NCI-H2196 treated with DMSO at 0.1 percent for 48 hours (cell line): ENCODE measurements around the gene TLR2.
"Not testable (repeated sequence)": the region's sequence is repeated elsewhere in the genome, so short reads cannot be mapped to it uniquely, and the experiment has no call there.

ENCODE experiments used
- DNase-seq: peaks from one replicate; lab custom pipeline; 2025; ENCODE audit not compliant: unreplicated experiment; lab: John Stamatoyannopoulos, UW

Gene TLR2

DNA sequence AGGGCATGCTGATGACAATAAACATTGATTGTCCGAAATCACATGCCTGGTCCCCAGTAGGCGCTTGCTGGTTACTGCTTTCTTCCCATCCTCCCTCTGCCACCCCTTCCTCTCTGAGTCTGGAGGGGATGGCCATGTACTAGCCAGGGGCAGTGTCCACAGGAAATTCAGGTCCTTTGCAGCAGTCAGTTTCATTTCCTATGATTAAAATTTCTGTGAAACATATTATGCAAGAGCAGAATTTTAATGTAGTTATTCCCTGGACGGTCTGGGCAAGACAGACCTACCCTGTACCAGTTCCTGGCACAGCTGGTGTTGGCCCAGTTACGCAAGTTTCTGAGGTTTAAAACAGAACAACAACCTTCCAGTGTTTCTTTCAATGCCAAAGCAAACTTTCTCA is 28.2 kb upstream of the TLR2 start:
- no peak for DNase-seq

DNA sequence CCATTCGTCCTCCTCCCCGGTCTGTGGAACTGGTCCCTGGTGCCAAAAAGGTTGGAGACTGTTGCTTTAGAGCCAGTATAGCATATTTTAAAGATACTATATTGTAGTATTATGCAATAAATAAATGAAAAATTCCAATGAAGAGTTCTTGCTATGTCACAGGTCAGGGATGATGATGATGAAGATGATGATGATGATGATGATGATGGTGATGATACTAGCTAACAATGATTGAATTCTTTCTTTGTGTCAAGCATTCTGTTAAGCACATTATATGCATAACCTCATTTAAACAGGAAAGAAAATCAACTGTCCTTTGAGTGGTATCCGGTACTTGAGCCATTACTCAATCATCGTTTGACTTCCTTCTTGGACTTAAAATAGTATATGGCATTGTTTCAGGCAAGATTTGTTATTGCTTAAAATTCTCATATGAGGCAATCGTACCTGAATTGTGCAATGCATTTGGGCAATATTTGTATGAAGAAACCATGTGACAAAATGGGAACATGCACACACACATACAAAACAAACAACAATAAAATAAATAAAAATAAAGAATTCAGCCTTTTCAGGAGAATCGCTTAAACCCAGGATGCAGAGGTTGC is 22.8 kb upstream of the TLR2 start:
- DNase-seq, result no peak

DNA sequence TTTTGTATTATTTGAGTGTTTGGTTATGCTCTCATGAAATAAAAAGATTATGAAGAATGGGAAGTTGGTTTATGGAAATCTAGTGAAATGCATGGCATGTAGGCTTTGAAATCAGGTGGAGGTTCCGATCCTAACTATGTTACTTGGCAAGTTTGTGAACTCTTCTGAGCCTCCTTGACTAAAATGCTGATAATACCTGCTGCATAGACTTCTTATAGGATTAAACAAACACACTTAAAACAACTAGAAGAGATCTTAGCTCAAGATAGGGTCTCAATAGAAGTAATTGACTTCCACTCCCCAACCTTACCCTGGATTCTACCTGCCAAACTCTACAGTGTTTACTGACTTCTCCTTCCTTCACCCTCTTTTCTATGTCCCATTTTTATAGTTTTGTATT is 22.2 kb upstream of the TLR2 start:
- DNase-seq, result no peak

DNA sequence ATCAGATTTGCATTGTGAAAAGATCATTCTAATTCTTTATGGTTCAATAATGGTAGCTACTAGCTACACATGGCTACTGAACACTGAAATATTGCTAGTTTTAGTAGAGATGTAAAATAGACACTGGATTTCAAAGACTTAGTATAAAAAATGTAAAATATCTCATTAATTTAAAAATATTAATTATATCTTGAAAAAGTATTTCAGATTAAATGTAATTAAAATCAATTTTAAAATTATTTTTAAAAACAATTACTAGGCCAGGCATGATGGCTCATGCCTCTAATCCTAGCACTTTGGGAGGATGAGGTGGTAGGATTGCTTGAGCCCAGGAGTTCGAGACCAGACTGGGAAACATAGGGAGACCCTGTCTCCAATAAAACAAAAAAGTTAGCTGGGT is 20.4 kb upstream of the TLR2 start:
- DNase-seq, result no peak

DNA sequence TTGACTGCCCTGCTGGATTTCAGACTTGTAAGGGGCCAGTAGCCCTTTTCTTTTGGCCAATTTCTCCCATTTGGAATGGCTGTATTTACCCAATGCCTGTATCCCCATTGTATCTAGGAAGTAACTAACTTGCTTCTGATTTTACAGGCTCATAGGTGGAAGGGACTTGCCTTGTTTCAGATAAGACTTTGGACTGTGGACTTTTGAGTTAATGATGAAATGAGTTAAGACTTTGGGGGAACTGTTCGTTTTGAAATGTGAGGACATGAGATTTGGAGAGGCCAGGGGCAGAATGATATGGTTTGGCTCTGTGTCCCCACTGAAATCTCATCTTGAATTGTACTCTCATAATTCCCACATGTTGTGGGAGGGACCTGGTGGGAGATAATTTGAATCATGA is 17.6 kb upstream of the TLR2 start:
- DNase-seq, result not testable (repeated sequence)

DNA sequence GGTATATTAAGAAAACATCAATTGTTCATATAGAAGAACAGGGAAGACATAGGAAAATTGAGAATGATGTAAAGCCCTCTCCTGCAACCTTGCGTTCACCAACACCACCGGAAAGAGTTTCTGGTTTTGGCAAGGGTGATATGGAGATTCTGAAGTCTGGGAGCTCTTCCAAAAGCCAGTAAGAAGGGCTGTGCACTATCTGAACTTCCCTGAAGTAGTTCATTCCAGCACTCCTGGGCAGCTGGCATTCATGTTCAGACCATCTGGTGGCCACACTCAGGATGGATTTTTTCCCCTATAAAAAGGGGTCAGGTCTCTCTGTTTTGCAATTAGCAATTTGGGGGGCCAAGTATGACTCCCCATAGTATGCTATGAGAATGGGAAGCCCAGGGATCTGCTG is 15.4 kb upstream of the TLR2 start:
- no peak for DNase-seq

DNA sequence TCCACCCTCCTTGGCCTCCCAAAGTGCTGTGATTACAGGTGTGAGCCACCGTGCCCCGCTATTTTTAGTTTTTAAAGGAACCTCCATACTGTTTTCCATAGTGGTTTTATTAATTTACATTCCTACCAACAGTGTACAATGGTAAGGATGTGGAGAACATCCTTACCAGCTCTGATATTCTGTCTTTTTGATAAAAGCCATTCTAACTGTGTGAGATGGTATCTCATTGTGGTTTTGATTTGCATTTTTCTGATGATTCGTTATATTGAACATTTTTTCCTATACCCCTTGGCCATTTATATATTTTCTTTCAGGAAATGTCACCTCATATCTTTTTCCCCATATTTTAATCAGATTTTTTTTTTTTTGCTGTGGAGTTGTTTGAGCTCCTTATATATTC is 14.2 kb upstream of the TLR2 start:
- DNase-seq, result no peak

DNA sequence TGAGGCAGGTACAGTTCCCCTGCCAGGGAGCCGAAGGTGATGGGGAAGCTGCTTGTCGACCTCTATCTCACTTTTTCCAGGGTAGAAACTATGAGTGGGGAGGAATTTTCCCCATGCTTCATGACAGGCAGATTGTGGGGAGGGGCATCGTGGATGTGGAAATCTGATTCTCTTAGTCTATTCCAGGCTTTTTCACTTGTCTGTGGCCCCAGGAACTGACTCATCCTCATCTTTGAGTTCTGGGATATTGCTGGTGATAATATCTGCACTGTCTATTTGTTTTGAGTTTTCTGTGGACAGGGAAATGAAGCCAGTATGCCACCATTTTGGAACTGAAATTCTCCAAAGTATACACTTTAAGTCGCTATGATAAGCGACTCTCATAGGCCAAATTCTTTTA is 7.6 kb upstream of the TLR2 start:
- no peak for DNase-seq

DNA sequence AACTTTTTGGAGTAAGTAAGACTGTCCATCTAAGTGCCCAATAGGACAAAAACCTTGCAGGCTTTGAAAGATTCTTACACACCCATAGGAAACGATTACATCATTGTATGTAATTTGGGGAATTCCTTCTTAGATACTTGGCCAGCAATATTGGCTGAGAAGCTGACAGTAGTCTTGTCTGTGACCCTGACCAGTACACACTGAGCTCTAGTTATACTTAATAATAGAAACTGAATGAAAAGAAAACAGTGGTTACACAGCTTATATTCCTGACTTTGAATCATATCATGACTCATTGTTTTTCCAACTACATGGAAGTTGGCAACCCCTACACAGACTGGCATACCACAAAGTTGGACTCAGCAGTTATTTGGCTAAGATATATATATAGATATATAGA is 7.1 kb upstream of the TLR2 start:
- DNase-seq, result no peak

DNA sequence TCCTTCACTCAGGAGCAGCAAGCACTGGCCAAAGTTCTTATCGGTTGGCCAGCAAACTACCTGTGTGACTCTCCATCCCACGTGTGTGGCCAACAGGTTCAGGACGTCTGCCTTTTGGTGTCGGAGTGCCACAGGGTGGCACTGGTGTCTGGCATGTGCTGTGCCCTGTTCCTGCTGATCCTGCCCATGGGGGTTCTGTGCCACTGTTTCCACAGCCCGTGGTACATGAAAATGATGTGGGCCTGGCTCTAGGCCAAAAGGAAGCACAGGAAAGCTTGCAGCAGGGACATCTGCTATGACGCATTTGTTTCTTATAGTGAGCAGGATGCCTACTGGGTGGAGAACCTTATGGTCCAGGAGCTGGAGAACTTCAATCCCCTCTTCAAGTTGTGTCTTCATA is 4.6 kb upstream of the TLR2 start:
- no peak for DNase-seq

DNA sequence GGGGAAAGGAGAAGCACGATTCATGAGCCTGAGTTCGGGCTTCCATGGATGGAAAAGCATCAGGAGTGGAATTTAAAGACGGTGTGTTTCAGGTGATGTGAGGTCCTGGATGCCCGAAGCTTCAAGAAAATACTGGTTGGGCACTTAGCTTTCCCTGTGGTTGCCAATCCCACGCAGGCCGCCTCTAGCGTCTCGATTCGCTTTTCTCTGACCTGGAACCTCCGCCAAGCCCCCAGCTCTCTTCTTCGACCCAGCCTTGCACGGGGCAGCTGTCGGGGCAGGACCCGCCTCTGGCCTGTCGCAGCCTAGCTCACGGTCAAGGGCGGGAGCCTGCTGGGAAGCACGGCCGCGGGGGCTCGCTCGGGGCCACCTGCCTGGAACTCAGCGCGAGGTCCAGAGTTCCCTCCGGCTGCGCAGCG is 308 bp upstream of the TLR2 start:
- no peak for DNase-seq

DNA sequence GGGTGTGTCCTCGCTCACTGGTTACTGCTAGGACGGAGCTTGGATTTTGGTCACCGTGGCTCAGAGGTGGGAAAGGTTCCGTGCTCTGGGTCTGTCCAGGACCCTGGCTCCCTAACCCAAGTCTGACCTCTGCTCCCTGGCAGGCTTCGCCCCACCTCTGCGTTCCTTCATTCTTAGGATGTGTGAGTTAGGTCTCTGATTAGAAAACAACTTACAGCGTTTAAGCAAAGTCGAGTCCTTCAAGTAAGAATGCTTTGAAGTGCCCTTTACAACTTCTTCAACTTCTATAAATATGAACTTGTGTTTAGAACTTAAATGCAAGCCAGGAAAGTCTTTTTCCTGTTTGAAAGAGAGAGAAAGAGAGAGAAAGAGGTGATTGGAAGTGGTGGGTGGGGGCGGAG is 891 bp downstream of the TLR2 start:
- no peak for DNase-seq

DNA sequence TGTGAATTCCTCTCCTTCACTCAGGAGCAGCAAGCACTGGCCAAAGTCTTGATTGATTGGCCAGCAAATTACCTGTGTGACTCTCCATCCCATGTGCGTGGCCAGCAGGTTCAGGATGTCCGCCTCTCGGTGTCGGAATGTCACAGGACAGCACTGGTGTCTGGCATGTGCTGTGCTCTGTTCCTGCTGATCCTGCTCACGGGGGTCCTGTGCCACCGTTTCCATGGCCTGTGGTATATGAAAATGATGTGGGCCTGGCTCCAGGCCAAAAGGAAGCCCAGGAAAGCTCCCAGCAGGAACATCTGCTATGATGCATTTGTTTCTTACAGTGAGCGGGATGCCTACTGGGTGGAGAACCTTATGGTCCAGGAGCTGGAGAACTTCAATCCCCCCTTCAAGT is 20.4 kb downstream of the TLR2 start:
- no peak for DNase-seq

DNA sequence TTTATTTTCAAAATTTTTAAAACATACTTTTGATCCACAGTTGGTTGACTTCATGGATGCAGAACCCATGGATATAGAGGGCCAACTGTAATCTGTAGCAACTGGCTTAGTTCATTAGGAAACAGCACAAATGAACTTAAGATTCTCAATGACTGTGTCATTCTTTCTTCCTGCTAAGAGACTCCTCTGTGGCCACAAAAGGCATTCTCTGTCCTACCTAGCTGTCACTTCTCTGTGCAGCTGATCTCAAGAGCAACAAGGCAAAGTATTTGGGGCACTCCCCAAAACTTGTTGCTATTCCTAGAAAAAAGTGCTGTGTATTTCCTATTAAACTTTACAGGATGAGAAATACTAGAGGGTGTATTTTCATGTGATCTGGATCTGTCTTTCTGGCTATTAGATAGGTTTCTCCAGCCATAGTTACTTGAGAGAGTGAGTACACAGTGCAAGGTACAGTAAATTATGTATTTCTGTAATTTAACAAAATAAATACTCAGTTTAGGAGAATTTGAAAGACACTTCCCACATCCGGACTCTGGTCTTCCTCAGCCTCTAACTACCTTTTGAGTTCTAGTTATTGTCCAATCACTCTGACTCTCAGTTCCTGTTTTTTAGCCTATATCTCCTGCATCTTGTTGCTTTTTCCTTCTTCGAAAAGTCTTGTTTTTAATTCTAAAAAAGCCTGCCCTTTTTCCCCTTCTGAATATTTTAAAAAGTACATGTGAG is 21.8 kb downstream of the TLR2 start:
- no peak for DNase-seq

DNA sequence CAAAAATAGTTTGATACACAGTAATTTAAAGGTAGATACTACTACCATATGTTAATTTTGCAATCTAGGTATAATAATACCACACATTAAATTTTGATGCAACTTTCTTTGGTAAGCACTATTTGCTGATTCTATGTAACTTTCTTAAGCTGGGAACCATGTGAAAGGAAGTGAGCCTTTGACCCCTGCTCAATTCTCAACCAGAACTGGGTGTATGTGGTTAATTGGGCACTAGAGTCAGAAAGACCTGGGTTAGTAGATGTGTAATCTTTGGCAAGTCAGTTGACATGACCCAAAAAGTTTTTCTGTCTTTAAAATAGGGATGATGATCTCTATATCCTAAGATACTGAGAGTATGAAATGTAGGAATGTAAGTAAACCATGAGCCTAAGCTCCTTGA is 22.4 kb downstream of the TLR2 start:
- no peak for DNase-seq

DNA sequence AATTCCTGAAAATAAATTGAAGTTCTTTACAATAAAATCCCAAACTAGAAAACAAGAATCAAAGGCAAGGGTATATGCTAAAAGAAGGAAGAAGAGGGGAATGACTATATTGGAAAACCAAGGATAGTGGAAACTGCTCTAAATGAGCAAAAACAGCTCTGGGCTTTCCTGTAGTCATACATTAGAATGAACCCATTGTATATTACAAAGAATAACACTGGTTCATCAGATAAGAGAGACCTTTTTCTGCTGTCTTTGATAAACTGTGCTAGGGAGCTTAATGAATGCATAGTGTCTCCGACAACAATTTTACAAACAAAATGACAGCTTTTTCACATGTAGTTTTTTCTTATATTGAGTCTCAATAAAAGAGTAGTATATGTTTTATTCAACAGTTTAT is 26.6 kb downstream of the TLR2 start:
- no peak for DNase-seq

DNA sequence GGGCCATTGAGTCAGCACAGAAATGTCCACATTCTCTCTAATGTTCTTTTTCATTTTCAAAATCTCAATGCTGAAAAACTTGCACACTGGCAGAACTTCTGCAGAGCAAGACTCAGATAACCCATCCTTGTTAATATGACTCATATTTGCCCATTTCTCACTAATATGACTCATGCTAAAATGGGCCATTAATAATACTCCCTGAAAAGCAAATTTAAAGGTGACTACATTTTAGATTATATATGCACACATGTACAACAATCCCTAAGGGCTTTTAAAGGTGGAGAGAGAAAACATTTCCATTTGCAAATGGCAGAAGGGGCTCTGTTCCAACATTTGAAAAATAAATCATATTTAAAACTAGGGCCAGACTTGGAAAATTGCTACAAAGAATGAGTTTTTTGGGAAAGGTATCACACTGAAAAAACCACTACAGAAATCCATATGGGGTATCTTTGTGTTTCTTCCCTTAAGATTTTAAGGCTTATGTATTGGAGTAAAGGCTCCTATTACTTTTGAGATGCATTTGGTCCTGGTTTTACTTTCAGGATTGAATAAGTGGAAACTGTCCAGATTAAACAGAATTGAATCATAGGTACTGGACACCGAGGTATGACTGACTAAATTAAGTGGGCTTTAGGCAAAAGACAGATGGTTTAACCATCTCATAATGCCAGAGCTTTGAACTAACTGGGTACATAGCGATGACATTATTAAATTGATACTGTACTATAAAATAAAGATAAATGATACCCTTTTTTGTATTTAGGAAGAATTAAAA is 30.0 kb downstream of the TLR2 start:
- DNase-seq, result no peak

DNA sequence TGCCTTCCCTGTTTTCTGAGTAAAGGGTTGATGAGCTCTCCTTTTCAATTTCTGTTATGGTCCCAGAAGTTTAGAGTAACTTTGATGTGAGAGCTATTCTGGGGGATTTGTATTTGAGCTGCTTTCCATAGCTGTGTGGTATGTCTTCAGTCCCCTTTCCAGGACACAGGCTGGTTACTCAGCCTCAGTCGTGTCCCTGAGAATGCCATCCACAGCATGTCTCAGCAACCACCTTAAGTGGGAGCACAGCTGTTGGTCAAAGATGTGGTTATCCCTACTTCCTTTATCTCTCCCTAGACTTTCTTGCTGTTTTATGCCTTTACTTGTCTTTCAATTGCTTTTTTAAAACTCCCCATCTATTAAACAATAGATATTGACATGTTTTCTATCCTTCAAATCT is 38.0 kb downstream of the TLR2 start:
- DNase-seq, result no peak

DNA sequence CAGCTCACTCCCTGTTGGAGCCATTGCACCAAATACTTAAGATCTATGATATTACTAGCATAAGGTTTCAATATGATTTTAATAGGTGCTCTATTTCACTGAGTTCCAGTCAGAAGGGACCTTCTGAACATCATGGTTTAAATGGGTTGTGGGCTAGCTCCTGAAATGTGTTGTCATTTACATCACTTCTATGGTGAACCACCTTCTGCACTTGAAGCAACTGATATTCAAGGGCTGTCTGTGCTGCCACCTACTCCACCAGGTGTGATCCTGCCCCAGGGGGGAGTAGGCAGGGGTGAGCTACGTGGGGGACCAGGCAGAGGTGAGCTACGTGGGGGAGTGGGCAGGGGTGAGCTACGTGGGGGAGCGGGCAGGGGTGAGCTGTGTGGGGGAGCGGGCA is 40.5 kb downstream of the TLR2 start:
- no peak for DNase-seq

DNA sequence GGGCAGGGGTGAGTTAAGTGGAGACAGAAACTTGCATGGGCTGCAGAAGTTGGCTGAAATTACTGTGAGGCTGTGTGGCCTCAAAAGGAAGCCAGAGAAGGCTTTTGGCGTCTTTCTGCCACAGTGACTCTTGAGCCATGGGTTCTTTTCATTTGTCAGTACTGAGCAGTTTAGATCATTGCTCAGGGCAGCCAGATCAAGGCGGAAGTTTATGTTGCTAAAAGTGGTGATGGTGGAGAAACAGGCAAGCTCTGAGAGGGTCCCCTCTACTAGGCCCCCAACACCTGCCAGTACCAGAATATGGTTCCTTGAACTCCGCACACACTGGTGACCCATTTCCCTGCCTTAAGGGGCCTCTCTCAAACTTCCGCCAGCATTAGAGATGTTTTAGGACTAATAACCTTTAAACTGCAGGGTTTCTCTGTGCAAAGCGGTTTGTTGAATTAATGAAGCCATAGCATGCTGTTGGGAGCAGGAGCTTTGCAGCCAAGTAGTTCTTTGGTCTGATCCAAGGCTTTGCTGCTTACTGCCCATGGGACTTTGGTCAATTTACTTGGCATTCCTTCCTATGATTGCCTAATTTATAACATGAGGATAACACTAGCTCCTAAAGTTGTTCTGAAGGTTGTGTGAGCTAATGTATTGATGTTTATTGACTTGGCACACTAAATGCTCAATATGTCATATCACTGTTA is 41.2 kb downstream of the TLR2 start:
- no peak for DNase-seq

DNA sequence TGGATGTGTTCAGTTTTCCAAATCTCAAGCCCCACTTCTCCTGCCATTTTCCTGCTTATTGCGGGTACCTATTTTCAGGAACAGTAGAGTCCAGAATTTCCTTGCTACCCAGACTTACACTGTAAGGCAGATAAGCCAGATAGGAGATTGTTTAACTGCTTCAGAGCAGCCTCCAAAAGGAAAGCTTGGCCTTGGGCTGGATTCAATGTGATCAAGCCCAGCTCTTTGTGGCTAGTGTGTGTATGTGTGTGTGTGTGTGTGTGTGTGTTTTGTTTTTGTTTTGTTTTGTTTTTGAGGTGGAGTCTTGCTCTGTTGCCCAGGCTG is 41.7 kb downstream of the TLR2 start:
- DNase-seq, result no peak

DNA sequence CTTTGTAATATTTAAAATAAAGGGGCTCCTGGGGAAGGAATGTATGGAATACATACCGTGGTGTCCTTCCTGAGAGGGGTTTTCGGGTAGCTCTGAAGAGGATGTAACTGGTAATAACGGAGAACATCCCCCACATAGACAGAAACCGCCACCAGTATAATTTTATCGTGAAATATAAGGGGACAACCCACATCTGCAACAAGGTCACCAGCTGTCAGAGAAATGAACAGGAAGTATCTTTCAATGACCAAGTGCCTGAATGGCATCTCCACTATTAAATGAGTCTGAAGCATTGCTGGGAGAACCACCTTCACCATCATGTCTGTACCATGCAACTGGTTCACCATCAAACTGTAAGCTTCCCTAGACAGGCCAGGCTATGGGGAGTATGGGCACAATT is 44.1 kb downstream of the TLR2 start:
- no peak for DNase-seq
